H9 (cell line): ENCODE results near the gene COIL. TPM values are rescaled to one million over a fixed set of nuclear protein-coding genes. Genes with fewer than 3 reads are reported as not detected.
"Not testable (repeated sequence)": the region's sequence is repeated elsewhere in the genome, so short reads cannot be mapped to it uniquely, and the experiment has no call there.

Source experiments
- DNase-seq: peaks from one replicate; pipeline ENCODE4 v3.0.0-alpha.2; 2017
- H2AFZ ChIP-seq: one replicate; pipeline ENCODE4 v1.6.1; 2013; ENCODE audit warnings: mild to moderate bottlenecking, low read length, control low read depth, moderate library complexity
- H2AK5ac ChIP-seq: 2 replicates; pipeline ENCODE4 v1.6.1; 2013; ENCODE audit warnings: low read length, control low read depth, mixed read lengths; ENCODE audit not compliant: insufficient read length
- H2BK120ac ChIP-seq: one replicate; pipeline ENCODE4 v1.6.1; 2013; ENCODE audit warnings: low read depth, mild to moderate bottlenecking, low read length, control low read depth, inconsistent platforms; ENCODE audit not compliant: poor library complexity, severe bottlenecking
- H2BK12ac ChIP-seq: 2 replicates; pipeline ENCODE4 v1.6.1; 2013; ENCODE audit warnings: low read length, control low read depth, mixed read lengths, low read depth; ENCODE audit not compliant: insufficient read length
- H2BK15ac ChIP-seq: 2 replicates; pipeline ENCODE4 v1.6.1; 2013; ENCODE audit warnings: low read depth, low read length, control low read depth
- H2BK20ac ChIP-seq: one replicate; pipeline ENCODE4 v1.6.1; 2013; ENCODE audit warnings: low read depth, mild to moderate bottlenecking, low read length, control low read depth, inconsistent platforms; ENCODE audit not compliant: poor library complexity, severe bottlenecking
- H2BK5ac ChIP-seq: 2 replicates; pipeline ENCODE4 v1.6.1; 2013; ENCODE audit warnings: low read length, control low read depth, mixed read lengths; ENCODE audit not compliant: insufficient read length
- H3K14ac ChIP-seq: 2 replicates; pipeline ENCODE4 v1.6.1; 2013; ENCODE audit warnings: low read length, control low read depth; ENCODE audit not compliant: insufficient read depth
- H3K18ac ChIP-seq: 2 replicates; pipeline ENCODE4 v1.6.1; 2013; ENCODE audit warnings: low read depth, mild to moderate bottlenecking, mixed read lengths, low read length, control low read depth; ENCODE audit not compliant: insufficient read length
- H3K23ac ChIP-seq: 2 replicates; pipeline ENCODE4 v1.6.1; 2013; ENCODE audit warnings: low read length, control low read depth, mixed read lengths, low read depth; ENCODE audit not compliant: insufficient read length
- H3K23me2 ChIP-seq: 2 replicates; pipeline ENCODE4 v1.6.1; 2013; ENCODE audit warnings: low read depth, mild to moderate bottlenecking, mixed read lengths, low read length, control low read depth; ENCODE audit not compliant: insufficient read length, poor library complexity, severe bottlenecking
- H3K27ac ChIP-seq: 2 replicates; pipeline ENCODE4 v1.5.1; 2013; ENCODE audit warnings: low read length, control low read depth, mixed read lengths, low read depth; ENCODE audit not compliant: insufficient read length
- H3K27me3 ChIP-seq: 2 replicates; pipeline ENCODE4 v1.6.1; 2013; ENCODE audit warnings: low read length, control low read depth, inconsistent platforms; ENCODE audit not compliant: insufficient read depth
- H3K4ac ChIP-seq: 2 replicates; pipeline ENCODE4 v1.6.1; 2013; ENCODE audit warnings: low read depth, mild to moderate bottlenecking, control low read depth, inconsistent platforms, low read length, moderate library complexity
- H3K4me1 ChIP-seq: 2 replicates; pipeline ENCODE4 v1.6.1; 2013; ENCODE audit warnings: low read length, control low read depth, inconsistent platforms; ENCODE audit not compliant: insufficient read depth
- H3K4me2 ChIP-seq: 2 replicates; pipeline ENCODE4 v1.6.1; 2013; ENCODE audit warnings: low read length, control low read depth, mixed read lengths; ENCODE audit not compliant: insufficient read length, insufficient read depth
- H3K56ac ChIP-seq: 2 replicates; pipeline ENCODE4 v1.6.1; 2013; ENCODE audit warnings: low read depth, mild to moderate bottlenecking, mixed read lengths, low read length, control low read depth; ENCODE audit not compliant: insufficient read length
- H3K79me1 ChIP-seq: 2 replicates; pipeline ENCODE4 v1.6.1; 2013; ENCODE audit warnings: low read depth, mild to moderate bottlenecking, moderate library complexity, low read length, control low read depth, inconsistent platforms; ENCODE audit not compliant: insufficient read depth, poor library complexity, severe bottlenecking
- H3K79me2 ChIP-seq: 2 replicates; pipeline ENCODE4 v1.6.1; 2013; ENCODE audit warnings: low read length, control low read depth, inconsistent platforms; ENCODE audit not compliant: insufficient read depth
- H3K9ac ChIP-seq: 2 replicates; pipeline ENCODE4 v1.6.1; 2013; ENCODE audit warnings: low read length, control low read depth, mixed read lengths; ENCODE audit not compliant: insufficient read length; ENCODE audit errors: extremely low read depth
- H3K9me3 ChIP-seq: one replicate; pipeline ENCODE4 v1.6.1; 2013; ENCODE audit warnings: low read depth, low read length, inconsistent platforms; ENCODE audit not compliant: control insufficient read depth
- H3T11ph ChIP-seq: one replicate; pipeline ENCODE4 v1.6.1; 2013; ENCODE audit warnings: mild to moderate bottlenecking, low read length, control low read depth, inconsistent platforms
- H4K20me1 ChIP-seq: one replicate; pipeline ENCODE4 v1.6.1; 2013; ENCODE audit not compliant: control insufficient read depth, insufficient read length, insufficient read depth
- H4K5ac ChIP-seq: 2 replicates; pipeline ENCODE4 v1.6.1; 2013; ENCODE audit warnings: low read depth, mild to moderate bottlenecking, mixed read lengths, low read length, control low read depth; ENCODE audit not compliant: insufficient read length
- H4K8ac ChIP-seq: replicated peaks from 2 replicates; pipeline ENCODE4 v1.6.1; 2013; ENCODE audit warnings: low read length, control low read depth, mixed read lengths, low read depth; ENCODE audit not compliant: insufficient read length
- H4K91ac ChIP-seq: 2 replicates; pipeline ENCODE4 v1.6.1; 2013; ENCODE audit warnings: low read depth, mild to moderate bottlenecking, moderate library complexity, mixed read lengths, low read length, control low read depth; ENCODE audit not compliant: insufficient read length
- H3K27ac Mint-ChIP-seq, 3 experiments: 2 replicates in 2 of 3; 3 replicates in 1 of 3; pipeline ENCODE4 v1.8.0; 2020 to 2021; ENCODE audit warnings: mixed read lengths in 3 of 3, mild to moderate bottlenecking in 1 of 3, moderate library complexity in 1 of 3
- H3K27me3 Mint-ChIP-seq: 2 replicates; pipeline ENCODE4 v1.8.0; 2021; ENCODE audit warnings: low read depth, mild to moderate bottlenecking, moderate library complexity, mixed read lengths
- H3K36me3 Mint-ChIP-seq, 3 experiments: 2 replicates in 2 of 3; 3 replicates in 1 of 3; pipeline ENCODE4 v1.8.0; 2020 to 2021; ENCODE audit warnings: low read depth in 3 of 3, mixed read lengths in 3 of 3; ENCODE audit not compliant: insufficient read depth in 1 of 3
- H3K4me1 Mint-ChIP-seq, 2 experiments: 2 replicates each; pipeline ENCODE4 v1.8.0; 2020; ENCODE audit warnings: mixed read lengths in 2 of 2
- H3K4me3 Mint-ChIP-seq, 2 experiments: 2 replicates in 1 of 2; 3 replicates in 1 of 2; pipeline ENCODE4 v1.8.0; 2020 to 2021; ENCODE audit warnings: mild to moderate bottlenecking in 2 of 2, mixed read lengths in 2 of 2, moderate library complexity in 1 of 2
- H3K9me3 Mint-ChIP-seq, 2 experiments: 2 replicates in 1 of 2; 3 replicates in 1 of 2; pipeline ENCODE4 v1.8.0; 2020; ENCODE audit warnings: mild to moderate bottlenecking in 2 of 2, mixed read lengths in 2 of 2, moderate library complexity in 1 of 2
- CTCF ChIP-seq: fragments of 200-600 bp; sonication (generic); conservative IDR thresholded peaks from 3 replicates; pipeline ENCODE4 v1.8.0; 2021; ENCODE audit warnings: antibody characterized with exemption, mild to moderate bottlenecking
- WGBS: extraction: QIAGEN DNeasy Blood & Tissue Kit; methylation state at CpG from one replicate; pipeline ENCODE4 v1.1.7; 2013; ENCODE audit warnings: missing lambda C conversion rate, low lambda C conversion rate, mixed read lengths; ENCODE audit not compliant: insufficient read length; ENCODE audit errors: extremely low coverage; 5-methylcytosine and 5-hydroxymethylcytosine counted together
- total RNA-seq: library from RNA; stranded (reverse); gene quantifications from 2 replicates; pipeline ENCODE4 v1.2.1, GENCODE V29; 2021

The COIL gene
- total RNA-seq, 1 experiment from 2014 or later: 21.5 TPM

- Mint-ChIP-seq H3K9me3 (no peaks in the 10 kb centered on the region; a peak in 1 of 5 replicates), H3K4me1 (peaks cover 31 to 33% of the 10 kb centered on the region in 2 experiments), H3K27ac (peak overlapping the region; percentile 38 to 73 (median 67); a peak in 4 of 7 replicates), H3K4me3 (no peak overlapping the region), H3K27me3 (no peaks in the 10 kb centered on the region), H3K36me3 (peaks cover 5 to 27% (median 20%) of the 10 kb centered on the region in 3 experiments; a peak in 6 of 7 replicates)
- Histone ChIP-seq H3K4me1 (peaks cover 5% of the 10 kb centered on the region; the same call in 1 of the 2 replicates), H4K5ac (no peak overlapping the region), H2BK5ac (no peak overlapping the region), H2BK20ac (no peak overlapping the region), H2BK120ac (no peak overlapping the region), H4K20me1 (no peaks in the 10 kb centered on the region), H3K4me2 (no peak overlapping the region), H3K79me2 (no peaks in the 10 kb centered on the region), H3K23me2 (peaks cover 15% of the 10 kb centered on the region), H2AFZ (no peak overlapping the region), H2BK15ac (no peak overlapping the region), H3K79me1 (no peaks in the 10 kb centered on the region), H3K56ac (no peak overlapping the region), H3K23ac (no peak overlapping the region), H3K27ac (no peak overlapping the region), H2AK5ac (no peak overlapping the region), H3K4ac (no peak overlapping the region), H4K8ac (no peak overlapping the region), H3K14ac (no peak overlapping the region; the same call in 1 of the 2 replicates), H3K9me3 (no peaks in the 10 kb centered on the region), H3K27me3 (no peaks in the 10 kb centered on the region), H4K91ac (no peak overlapping the region), H2BK12ac (no peak overlapping the region), H3K18ac (no peak overlapping the region), H3K9ac (no peak overlapping the region), H3T11ph (no peak overlapping the region)
- TF ChIP-seq CTCF: no peak
- whole genome bisulfite sequencing: no CpG with 5 or more reads among the region's 8 CpGs
- DNase-seq: no peak
Measured at GRCh38 chr17:56982312-56982711, 21.5 kb upstream of the COIL start.

- H4K20me1 ChIP-seq, H3T11ph ChIP-seq, H3K14ac ChIP-seq, H3K79me1 ChIP-seq, DNase-seq, H3K4me2 ChIP-seq, H2BK12ac ChIP-seq, H3K9ac ChIP-seq, H3K27ac Mint-ChIP-seq, H3K79me2 ChIP-seq, H3K4me3 Mint-ChIP-seq, H3K9me3 Mint-ChIP-seq, H3K27me3 Mint-ChIP-seq, H2BK20ac ChIP-seq, H3K23ac ChIP-seq, H2AFZ ChIP-seq, H3K27me3 ChIP-seq, H2BK15ac ChIP-seq, H3K56ac ChIP-seq, H4K5ac ChIP-seq, H3K18ac ChIP-seq, H4K91ac ChIP-seq, H3K4ac ChIP-seq, H3K9me3 ChIP-seq, H2AK5ac ChIP-seq, H3K27ac ChIP-seq, H2BK5ac ChIP-seq, H3K4me1 ChIP-seq, H4K8ac ChIP-seq, H2BK120ac ChIP-seq: not testable (repeated sequence)
- H3K23me2 ChIP-seq: peaks cover 15% of the 10 kb centered on the region
- WGBS: no CpG with 5 or more reads among the region's 12 CpGs
- Mint-ChIP-seq H3K4me1 (peaks cover 38 to 42% of the 10 kb centered on the region in 2 experiments), H3K36me3 (peaks cover 0 to 14% (median 9%) of the 10 kb centered on the region in 3 experiments; a peak in 6 of 7 replicates)
Measured at GRCh38 chr17:56980526-56980925, 19.7 kb upstream of the COIL start.
